ENCODE measurements around the gene CCDC6.
"Not testable (repeated sequence)": the region's sequence is repeated elsewhere in the genome, so short reads cannot be mapped to it uniquely, and the experiment has no call there.

CCDC6 gene

DNA sequence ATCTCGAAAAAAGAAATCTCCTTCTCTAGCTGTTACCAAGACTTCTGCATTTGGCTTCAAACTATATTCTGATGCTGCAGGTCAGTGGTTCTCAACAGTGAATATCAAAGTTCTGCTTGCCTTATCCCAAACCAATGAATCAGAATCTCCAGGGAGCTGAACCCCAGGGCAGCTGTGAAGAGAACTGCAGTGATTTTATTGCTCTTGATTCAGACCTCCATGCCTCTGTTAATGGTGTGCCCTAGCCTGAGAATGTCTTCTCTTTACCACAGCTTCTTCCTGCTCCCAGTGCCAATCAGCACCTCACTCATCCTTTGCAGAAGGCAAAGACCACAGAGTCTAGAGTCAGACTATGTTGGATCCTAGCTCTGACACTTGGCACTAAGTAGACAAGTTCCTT, 106.9 kb downstream of the CCDC6 start:
- DNase-seq (ENCODE audit: extremely low read depth, insufficient read length), result no peak
- H3K27me3 ChIP-seq (replicated peaks; ENCODE audit: control insufficient read depth, insufficient read depth, low read length), result no peaks in the 10 kb centered on the region
- peaks cover 16% of the 10 kb centered on the region for H3K36me3 ChIP-seq (ENCODE audit: control insufficient read depth, insufficient read depth, low read length)
- TF ChIP-seq, protein P1, sequence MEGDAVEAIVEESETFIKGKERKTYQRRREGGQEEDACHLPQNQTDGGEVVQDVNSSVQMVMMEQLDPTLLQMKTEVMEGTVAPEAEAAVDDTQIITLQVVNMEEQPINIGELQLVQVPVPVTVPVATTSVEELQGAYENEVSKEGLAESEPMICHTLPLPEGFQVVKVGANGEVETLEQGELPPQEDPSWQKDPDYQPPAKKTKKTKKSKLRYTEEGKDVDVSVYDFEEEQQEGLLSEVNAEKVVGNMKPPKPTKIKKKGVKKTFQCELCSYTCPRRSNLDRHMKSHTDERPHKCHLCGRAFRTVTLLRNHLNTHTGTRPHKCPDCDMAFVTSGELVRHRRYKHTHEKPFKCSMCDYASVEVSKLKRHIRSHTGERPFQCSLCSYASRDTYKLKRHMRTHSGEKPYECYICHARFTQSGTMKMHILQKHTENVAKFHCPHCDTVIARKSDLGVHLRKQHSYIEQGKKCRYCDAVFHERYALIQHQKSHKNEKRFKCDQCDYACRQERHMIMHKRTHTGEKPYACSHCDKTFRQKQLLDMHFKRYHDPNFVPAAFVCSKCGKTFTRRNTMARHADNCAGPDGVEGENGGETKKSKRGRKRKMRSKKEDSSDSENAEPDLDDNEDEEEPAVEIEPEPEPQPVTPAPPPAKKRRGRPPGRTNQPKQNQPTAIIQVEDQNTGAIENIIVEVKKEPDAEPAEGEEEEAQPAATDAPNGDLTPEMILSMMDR (IDR thresholded peaks at IDR 0.05; ENCODE audit: insufficient read depth, low read length, poor library complexity, severe bottlenecking), result no peak
- H3K4me3 ChIP-seq (replicated peaks; ENCODE audit: low read depth, low read length), result no peak overlapping the region

DNA sequence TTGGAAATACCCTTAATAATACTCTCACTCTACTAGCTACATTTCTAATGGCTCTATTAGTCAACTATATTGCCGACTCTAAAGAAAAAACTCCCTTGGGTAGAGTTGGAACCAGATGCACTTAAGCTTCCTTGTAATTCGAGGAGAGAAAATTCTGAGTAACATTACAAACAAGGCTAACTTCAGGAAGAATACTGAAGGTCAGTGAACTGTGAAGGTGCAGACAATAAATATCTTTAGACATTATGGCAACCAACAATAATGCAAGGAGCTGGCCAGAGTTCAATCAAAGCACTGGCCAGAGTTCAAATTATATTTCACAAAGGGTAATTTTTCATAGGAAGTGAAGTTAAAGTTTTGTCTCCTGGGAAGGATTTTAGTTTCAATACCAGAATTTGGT, 112.4 kb downstream of the CCDC6 start:
- DNase-seq (ENCODE audit: extremely low read depth, insufficient read length), result no peak
- no peaks in the 10 kb centered on the region for H3K27me3 ChIP-seq (replicated peaks; ENCODE audit: control insufficient read depth, insufficient read depth, low read length)
- H3K4me3 ChIP-seq (replicated peaks; ENCODE audit: low read depth, low read length), result no peak overlapping the region
- peaks cover 9% of the 10 kb centered on the region for H3K36me3 ChIP-seq (ENCODE audit: control insufficient read depth, insufficient read depth, low read length)
- TF ChIP-seq, protein P1 (IDR thresholded peaks at IDR 0.05; ENCODE audit: insufficient read depth, low read length, poor library complexity, severe bottlenecking), result no peak

DNA sequence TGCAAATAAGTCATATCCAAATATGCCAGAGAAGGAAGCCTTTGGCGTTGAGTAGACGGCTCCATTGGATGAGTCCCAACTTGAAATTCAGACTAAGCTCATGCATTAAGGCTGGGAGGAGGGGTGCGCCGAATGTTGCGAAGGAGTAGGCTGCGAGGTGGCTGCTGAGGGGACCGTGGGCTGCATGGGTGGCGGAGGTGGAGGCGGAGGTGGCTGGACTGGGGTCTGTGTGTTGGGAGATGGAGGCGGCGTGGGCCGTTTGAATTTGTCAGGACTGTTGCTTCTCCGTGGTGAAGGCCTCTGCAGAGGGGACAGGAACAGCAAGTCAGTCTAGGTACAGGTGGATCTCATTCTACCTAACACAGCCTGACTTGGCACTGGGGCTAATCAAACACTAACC, 113.5 kb downstream of the CCDC6 start:
- TF ChIP-seq, protein P1 (IDR thresholded peaks at IDR 0.05; ENCODE audit: insufficient read depth, low read length, poor library complexity, severe bottlenecking), result no peak
- no peak for DNase-seq (ENCODE audit: extremely low read depth, insufficient read length)
- Histone ChIP-seq H3K27me3 (replicated peaks; ENCODE audit: control insufficient read depth, insufficient read depth, low read length) (no peaks in the 10 kb centered on the region), H3K4me3 (replicated peaks; ENCODE audit: low read depth, low read length) (no peak overlapping the region), H3K36me3 (ENCODE audit: control insufficient read depth, insufficient read depth, low read length) (peaks cover 6% of the 10 kb centered on the region)

DNA sequence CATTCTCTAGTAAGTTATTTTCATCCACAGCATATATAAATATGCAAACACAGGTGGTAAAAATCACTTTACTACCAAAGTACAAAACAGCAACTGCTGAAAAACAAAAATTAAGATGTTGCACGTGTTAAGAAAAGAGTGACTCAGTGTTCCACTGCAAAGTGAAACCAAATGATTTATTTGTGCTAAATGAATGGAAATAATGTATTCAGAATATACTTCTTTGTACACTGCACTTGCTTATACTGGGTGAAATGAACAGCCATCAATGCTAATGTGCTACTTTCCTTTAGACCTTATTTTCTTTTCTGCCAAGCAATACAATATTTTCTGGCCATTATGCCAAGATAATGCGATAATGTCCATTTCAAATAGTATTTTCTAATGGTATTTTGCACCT, 114.8 kb downstream of the CCDC6 start:
- Histone ChIP-seq H3K27me3 (replicated peaks; ENCODE audit: control insufficient read depth, insufficient read depth, low read length) (no peaks in the 10 kb centered on the region), H3K4me3 (replicated peaks; ENCODE audit: low read depth, low read length) (no peak overlapping the region), H3K36me3 (ENCODE audit: control insufficient read depth, insufficient read depth, low read length) (peaks cover 5% of the 10 kb centered on the region)
- no peak for DNase-seq (ENCODE audit: extremely low read depth, insufficient read length)
- TF ChIP-seq, protein P1 (IDR thresholded peaks at IDR 0.05; ENCODE audit: insufficient read depth, low read length, poor library complexity, severe bottlenecking), result no peak

DNA sequence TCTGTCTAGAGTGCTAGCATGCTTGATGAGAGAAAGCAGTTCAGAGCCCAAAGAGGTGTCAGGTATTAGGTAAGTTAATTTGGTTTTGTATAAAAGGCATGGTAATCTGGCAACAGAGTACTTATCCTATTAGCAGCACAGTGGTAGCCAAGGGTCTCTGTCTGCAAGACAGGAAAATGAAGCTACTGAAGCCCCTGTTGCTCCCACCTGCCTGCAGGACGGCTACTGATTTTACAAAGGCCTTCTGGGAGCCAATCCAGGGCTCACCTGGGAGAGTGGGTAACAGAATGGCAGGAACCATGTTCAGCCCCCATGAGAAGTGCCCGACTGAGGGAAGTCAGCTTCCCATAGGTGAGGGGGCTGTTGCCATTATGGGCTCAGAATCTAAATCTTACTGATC, 116.3 kb downstream of the CCDC6 start:
- H3K4me3 ChIP-seq (replicated peaks; ENCODE audit: low read depth, low read length); H3K36me3 ChIP-seq (ENCODE audit: control insufficient read depth, insufficient read depth, low read length); DNase-seq (ENCODE audit: extremely low read depth, insufficient read length); H3K27me3 ChIP-seq (replicated peaks; ENCODE audit: control insufficient read depth, insufficient read depth, low read length): not testable (repeated sequence)

DNA sequence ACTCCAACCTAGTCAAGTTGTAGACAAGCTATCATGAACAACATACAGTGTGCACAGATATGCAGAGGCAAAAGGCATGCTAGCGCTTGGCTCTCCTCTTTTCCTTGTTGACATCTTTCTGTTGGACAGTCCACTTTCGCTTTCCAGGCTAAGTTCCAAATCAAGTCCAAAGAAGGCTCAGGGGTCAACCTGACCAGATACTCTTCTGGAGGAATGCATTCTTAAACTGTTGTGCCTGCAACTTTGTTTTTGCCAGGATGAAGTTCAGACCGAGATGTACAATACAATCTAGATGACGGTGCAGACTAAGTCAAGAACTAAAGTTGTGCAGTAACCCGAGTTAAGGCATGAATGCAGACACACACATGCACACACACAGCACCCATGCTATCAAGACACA, 117.4 kb downstream of the CCDC6 start:
- H3K36me3 ChIP-seq (ENCODE audit: control insufficient read depth, insufficient read depth, low read length); H3K27me3 ChIP-seq (replicated peaks; ENCODE audit: control insufficient read depth, insufficient read depth, low read length); DNase-seq (ENCODE audit: extremely low read depth, insufficient read length); H3K4me3 ChIP-seq (replicated peaks; ENCODE audit: low read depth, low read length): not testable (repeated sequence)

DNA sequence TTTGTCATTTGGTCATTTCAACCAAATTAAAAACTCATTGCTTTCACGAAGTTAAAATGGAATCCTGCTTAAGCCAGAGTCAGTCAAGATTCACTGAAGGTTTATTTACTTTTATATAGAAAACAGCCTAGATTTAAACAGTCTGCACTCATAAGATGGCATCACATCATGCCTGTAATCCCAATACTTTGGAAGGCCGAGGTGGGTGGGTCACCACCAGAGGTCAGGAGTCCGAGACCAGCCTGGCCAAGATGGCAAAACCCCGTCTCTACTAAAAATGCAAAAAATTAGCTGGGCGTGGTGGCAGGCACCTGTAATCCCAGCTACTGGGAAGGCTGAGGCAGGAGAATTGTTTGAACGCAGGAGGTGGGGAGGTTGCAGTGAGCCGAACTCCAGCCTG, 119.3 kb downstream of the CCDC6 start:
- not testable (repeated sequence) for DNase-seq (ENCODE audit: extremely low read depth, insufficient read length); H3K27me3 ChIP-seq (replicated peaks; ENCODE audit: control insufficient read depth, insufficient read depth, low read length); H3K4me3 ChIP-seq (replicated peaks; ENCODE audit: low read depth, low read length); H3K36me3 ChIP-seq (ENCODE audit: control insufficient read depth, insufficient read depth, low read length)

DNA sequence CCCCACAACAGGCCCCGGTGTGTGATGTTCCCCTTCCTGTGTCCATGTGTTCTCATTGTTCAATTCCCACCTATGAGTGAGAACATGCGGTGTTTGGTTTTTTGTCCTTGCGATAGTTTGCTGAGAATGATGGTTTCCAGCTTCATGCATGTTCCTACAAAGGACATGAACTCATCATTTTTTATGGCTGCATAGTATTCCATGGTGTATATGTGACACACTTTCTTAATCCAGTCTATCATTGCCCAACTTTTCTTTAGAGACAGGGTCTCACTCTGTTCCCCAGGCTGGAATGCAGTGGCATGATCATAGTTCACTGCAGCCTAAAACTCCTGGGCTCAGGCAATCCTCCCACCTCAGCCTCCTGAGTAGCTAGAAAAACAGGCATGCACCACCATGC, 120.9 kb downstream of the CCDC6 start:
- not testable (repeated sequence) for H3K4me3 ChIP-seq (replicated peaks; ENCODE audit: low read depth, low read length); DNase-seq (ENCODE audit: extremely low read depth, insufficient read length); H3K36me3 ChIP-seq (ENCODE audit: control insufficient read depth, insufficient read depth, low read length); H3K27me3 ChIP-seq (replicated peaks; ENCODE audit: control insufficient read depth, insufficient read depth, low read length)
